ENCODE results near the gene LY86. TPM values are rescaled to one million over a fixed set of nuclear protein-coding genes. Genes with fewer than 3 reads are reported as not detected.

The LY86 gene
- total and polyA plus RNA-seq, 9 of the 15 experiments (the other 6 are each of a cell fraction or from before 2014, with no cell fraction given): 0.08 to 0.20 TPM; not detected in 7

GRCh38 chr6:6614983-6615349 is 26.4 kb downstream of the LY86 start:
- Histone ChIP-seq H4K20me1 (replicated peaks; ENCODE audit: control insufficient read depth, insufficient read depth, low read length) (no peaks in the 10 kb centered on the region), H2AFZ (ENCODE audit: low read depth, low read length) (no peak overlapping the region), H3K4me3 (no peak overlapping the region), H3K9me1 (ENCODE audit: control insufficient read depth, insufficient read depth, low read length) (no peaks in the 10 kb centered on the region), H3K9ac (ENCODE audit: insufficient read depth in 1 of 2, low read depth in 2 of 2, low read length in 2 of 2) (no peak overlapping the region), H3K4me1 (replicated peaks in 1 of 2; ENCODE audit: control insufficient read depth in 2 of 2, insufficient read depth in 2 of 2, low read length in 2 of 2) (peaks cover 0 to 7% of the 10 kb centered on the region in 2 experiments; a peak in 2 of 5 replicates), H3K27ac (ENCODE audit: extremely low read depth, low read depth, low read length) (no peak overlapping the region), H3K9me3 (replicated peaks; ENCODE audit: control insufficient read depth, insufficient read depth, low read depth, low read length) (0 out of 2 replicates have a peak, but pooled peaks cover 2% of the 10 kb centered on the region), H3K36me3 (ENCODE audit: control insufficient read depth, insufficient read depth, low read length) (no peaks in the 10 kb centered on the region), H3K79me2 (ENCODE audit: control insufficient read depth, insufficient read depth, low read length) (no peaks in the 10 kb centered on the region), H3K27me3 (ENCODE audit: control insufficient read depth in 2 of 2, insufficient read depth in 2 of 2, low read length in 2 of 2) (peaks cover 65 to 83% of the 10 kb centered on the region in 2 experiments), H3K4me2 (ENCODE audit: insufficient read depth, low read length) (no peak overlapping the region)
- POLR2A ChIA-PET: interaction anchor here (0.9 kb wide), 1 partner anchor 46 kb away, joined by 3 read pairs; no protein-coding TSS in a partner anchor
- DNase-seq (ENCODE audit: extremely low read depth in 1 of 4, low spot score in 3 of 4): no peak
- in situ Hi-C loops (cut with MboI): no loop called here
- FAIRE-seq: no peak
- TF ChIP-seq TBP (optimal IDR thresholded peaks at IDR 0.05; ENCODE audit: low read depth, low read length) (no peak), KLF1 (tag; IDR thresholded peaks at IDR 0.05) (no peak), SRSF9 (IDR thresholded peaks at IDR 0.05; ENCODE audit: borderline replicate concordance, low read depth, low read length) (no peak), ZNF133 (CRISPR knock-in tag; IDR thresholded peaks at IDR 0.05) (no peak), SMARCE1 (IDR thresholded peaks at IDR 0.05) (no peak), ZNF518B (CRISPR knock-in tag; IDR thresholded peaks at IDR 0.05) (no peak), HNRNPLL (IDR thresholded peaks at IDR 0.05; ENCODE audit: low read depth, low read length, poor library complexity, severe bottlenecking) (no peak), POLR3G (IDR thresholded peaks at IDR 0.05; ENCODE audit: extremely low read depth, insufficient read length, insufficient replicate concordance) (no peak), ZNF143 (CRISPR knock-in tag; IDR thresholded peaks at IDR 0.05) (no peak)
- TF ChIP-seq, protein P1, sequence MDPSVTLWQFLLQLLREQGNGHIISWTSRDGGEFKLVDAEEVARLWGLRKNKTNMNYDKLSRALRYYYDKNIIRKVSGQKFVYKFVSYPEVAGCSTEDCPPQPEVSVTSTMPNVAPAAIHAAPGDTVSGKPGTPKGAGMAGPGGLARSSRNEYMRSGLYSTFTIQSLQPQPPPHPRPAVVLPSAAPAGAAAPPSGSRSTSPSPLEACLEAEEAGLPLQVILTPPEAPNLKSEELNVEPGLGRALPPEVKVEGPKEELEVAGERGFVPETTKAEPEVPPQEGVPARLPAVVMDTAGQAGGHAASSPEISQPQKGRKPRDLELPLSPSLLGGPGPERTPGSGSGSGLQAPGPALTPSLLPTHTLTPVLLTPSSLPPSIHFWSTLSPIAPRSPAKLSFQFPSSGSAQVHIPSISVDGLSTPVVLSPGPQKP (CRISPR knock-in tag; IDR thresholded peaks at IDR 0.05): no peak
- intact Hi-C loops (cut with micrococcal nuclease): no loop called here
- BruUV-seq (replicated peaks): no TSS peak
- no peak for ATAC-seq
- CTCF ChIA-PET (ENCODE audit: low intra/inter-chr PET ratio): no interaction called here
- 3% methylated on average over 5 of the region's 5 CpGs for WGBS (ENCODE audit: insufficient coverage, low coverage, missing lambda C conversion rate)
